NCI-H1105 treated with DMSO at 0.1 percent for 48 hours (cell line): ENCODE data around the gene FZD1.

Experiments used
- DNase-seq: peaks from one replicate; lab custom pipeline; 2025; lab: John Stamatoyannopoulos, UW

The FZD1 gene

DNA sequence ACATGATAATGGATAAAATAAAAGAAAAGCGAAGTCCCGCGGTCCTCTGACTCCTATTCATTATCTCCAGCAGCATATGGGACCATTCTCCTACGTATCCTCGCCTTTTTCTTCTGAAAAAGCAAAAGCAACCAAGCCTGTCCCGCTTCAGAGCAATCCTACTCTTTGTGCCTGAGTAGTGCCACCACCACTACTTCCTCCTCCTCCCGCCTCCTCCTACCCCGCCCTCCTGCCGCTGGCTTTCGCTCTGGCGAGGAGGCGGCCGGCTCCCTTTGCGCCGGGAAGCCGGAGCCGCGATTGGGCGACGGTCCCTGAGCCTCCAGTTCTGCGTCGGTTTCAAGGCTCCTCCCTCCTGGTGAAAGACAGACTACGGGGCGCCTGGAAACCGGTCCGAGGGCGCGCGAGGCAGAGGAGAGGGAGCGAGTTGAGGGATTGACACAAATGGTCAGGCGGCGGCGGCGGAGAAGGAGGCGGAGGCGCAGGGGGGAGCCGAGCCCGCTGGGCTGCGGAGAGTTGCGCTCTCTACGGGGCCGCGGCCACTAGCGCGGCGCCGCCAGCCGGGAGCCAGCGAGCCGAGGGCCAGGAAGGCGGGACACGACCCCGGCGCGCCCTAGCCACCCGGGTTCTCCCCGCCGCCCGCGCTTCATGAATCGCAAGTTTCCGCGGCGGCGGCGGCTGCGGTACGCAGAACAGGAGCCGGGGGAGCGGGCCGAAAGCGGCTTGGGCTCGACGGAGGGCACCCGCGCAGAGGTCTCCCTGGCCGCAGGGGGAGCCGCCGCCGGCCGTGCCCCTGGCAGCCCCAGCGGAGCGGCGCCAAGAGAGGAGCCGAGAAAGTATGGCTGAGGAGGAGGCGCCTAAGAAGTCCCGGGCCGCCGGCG lies at the start of gene FZD1:
Gene FZD1 (plus strand): TSS at position 388 of the 878 bp plus-strand sequence. CDS start 448 bp downstream, at position 836.
- DNase-seq = peak; percentile 98

DNA sequence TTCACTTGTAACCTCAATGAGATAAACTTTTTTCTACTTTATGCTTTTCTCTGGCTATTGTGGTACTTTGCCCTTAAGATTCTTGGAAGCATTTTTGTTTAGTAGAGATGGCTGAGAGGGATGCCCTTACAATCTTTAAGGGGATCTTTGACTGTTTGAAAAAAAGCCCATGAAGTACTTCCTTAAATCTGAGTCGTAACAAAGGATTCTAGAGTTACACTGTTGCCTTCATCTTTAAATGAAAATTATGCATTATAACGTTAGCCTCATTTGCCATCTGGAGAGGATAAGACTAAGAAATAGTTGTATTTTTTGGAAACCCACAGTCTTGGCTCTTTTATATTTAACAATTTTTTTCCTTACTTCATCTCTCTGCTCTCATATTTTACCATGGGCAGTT lies 37.8 kb upstream of the FZD1 start:
- no peak for DNase-seq

DNA sequence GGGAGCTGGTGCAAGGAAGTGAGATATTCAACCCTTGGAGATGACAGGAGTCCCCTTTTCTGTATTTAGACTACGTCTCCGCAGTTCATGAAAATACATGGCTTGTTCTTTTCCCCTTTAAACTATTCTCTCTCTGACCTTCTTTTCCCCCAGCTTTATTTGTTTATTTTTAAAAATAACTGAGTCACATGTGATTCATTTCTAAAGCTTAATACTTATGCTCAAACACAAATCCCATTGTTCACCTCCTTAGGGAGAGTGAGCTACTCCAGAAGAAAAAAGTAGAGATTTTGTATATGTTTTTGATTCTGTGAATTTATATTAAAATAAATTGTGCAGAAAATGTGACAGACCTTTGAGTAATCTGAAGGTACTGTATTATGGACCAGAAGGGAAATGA lies 35.9 kb upstream of the FZD1 start:
- no peak for DNase-seq

DNA sequence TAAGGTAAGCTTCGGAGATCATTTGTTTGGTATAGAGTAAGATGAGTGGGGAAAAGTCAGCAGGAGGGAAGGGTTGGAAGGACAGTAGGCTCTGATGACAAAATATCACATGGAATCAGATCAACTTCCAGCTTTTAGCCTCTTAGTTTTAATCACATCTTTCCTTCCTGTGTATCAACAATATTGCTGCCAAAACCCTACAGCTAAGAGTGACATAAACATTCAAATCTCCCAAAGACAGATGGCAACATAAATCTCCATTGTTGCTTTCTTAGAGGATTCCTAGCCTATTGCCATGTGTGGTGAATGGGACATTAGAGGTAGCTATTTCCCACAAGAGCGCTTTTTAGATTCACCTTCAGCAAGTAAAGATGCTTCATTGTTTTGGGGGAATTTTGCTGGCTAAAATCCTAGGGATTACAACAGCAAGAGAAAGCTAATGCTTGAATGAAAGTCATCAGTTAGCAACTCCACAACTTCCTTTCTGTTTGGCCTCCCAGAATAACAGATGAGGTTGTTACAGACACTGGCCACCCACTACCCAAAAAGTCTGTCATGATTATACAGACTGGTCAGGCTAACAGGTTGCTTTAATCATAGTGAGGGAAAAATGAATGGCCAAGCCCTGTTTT lies 35.2 kb upstream of the FZD1 start:
- no peak for DNase-seq

DNA sequence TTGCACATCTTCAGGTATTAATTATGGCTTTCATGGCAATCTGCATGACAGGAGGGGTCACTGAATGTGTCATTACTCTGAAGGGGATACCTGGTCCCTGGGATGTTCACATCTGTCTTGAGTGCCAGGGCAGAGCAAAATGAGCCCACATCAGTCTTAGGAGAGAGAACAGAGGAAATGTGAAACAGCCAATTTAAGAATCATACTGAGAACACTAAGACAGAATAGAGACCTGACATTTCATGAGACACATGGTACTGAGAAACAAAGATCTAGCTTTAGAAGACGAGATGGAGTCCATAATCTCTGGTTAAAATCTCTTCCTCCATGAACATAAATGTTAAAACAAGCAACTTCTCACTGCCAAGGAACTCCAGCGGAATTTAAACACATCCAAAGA lies 34.1 kb upstream of the FZD1 start:
- no peak for DNase-seq

DNA sequence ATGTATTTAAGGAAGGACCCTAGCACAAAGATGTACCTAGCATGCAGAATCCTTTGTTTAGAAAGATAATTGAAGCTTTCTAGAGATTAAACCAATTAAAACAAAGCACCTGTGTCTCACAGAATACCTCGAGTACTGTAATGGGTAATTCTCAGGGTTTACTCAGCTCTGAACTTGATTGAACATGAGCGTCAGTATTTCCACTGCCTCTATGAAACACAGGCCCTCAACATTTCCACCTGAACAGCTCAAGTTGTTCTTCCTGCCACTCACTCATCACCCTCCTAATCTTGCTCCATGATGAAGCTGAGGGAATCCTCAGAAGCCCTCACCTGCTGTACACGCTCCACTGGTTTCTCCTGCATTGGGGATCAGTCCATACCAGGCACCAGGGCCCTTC lies 33.7 kb upstream of the FZD1 start:
- no peak for DNase-seq

DNA sequence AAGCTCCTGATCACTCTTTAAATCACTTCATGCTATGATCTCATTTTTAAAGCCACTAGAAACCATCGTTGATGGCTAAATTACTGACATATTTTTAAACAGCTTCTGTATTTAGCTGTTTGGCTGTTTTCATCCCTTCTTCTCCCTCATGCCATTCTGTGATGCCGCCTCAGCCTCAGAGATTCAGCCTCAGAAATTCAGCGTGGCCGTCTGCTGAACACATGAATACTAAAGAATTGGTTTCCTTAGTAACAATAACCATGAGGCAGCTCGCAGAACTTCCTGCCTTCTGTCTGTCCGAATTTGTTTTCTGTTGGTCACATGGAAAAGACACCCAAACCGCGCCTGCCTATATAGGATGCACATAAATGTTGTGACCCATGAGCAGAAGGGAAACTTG lies 31.0 kb upstream of the FZD1 start:
- no peak for DNase-seq

DNA sequence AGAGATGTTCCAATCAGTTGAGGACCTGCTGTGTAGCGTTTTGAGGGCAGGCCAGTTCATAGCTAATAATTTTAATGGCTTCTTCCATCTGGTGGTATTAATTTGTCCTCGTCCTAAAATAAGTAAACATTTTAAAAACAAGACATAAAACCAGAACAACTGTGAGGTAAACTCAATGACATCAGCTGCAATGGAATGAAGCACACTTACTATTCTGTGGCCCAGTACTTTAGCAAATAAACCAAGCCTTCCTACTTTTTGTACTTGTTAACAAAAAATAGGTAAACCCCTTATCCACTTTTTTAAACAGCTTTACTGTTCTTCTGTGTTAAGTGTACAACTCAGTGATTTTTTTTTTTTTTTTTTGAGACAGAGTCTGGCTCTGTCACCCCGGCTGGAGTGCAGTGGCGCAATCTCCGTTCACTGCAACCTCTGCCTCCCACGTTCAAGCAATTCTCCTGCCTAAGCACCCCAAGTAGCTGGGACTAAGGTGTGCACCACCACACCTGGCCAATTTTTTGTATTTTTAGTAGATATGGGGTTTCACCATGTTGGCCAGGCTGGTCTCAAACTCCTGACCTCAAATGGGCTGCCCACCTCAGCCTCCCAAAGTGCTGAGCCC lies 28.9 kb upstream of the FZD1 start:
- no peak for DNase-seq

DNA sequence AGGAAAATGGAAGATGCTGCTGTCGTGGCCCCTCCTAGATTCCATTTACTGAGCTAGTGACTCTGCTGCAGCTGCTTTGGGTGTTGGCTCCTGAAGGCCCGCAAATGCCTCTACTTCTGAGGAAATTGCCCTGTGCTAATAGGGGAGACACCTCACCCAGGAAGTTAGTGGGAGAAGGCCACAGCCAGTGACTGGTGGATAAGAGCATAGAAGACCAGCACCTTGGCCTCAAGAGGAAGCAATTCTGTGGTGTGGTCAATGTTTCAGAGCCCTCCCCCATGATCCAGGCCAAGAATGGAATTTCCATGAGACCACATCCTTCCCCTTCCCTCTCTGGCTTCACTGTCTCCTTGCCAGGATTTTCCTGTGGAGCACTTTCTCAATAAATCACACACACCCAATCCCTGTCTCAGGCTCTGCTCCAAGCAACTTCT lies 25.0 kb upstream of the FZD1 start:
- no peak for DNase-seq

DNA sequence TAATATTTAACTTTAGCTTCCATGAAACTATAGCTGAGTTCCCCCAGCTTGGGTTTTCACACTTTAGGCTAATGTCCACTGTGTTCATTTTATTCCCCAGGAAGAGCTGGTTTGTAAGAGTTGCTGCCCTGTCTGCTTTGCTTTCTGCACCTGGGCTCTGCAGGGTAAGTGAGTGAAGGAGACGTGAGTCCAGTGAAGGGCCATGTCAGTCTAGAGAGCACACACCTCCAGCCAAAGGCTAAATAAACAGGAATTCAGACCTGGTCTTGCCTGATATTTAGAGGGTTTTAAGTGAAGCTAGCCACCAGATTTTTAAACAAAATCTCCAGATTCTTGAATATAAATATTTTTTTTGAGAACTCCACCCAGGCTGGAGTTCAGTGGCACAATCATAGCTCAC lies 24.5 kb upstream of the FZD1 start:
- no peak for DNase-seq

DNA sequence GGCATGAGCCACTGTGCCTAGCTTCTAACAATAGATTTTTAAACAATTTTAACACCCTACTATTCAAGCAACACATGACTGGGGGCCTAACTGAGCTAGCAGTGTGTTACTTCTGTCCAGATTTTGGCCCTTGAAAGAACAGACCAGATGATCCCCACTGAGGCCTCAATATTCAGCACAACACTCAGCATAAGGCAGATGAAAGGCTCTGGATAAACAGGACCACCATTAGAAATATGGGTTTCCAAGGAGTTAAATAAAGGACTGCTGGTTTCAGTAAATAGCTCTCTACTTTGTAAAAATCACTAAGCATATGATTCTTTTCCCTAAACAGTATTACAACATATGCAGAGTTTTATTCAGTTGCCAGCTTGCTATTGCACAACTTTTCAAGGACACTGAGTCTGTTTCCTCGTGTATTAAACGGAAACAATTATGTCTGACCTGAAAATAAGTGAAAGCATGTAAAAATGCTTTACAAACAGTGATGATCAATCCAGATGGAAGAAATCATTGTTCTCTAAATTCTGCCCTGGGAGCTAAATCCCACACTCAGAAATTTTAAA lies 23.8 kb upstream of the FZD1 start:
- no peak for DNase-seq

DNA sequence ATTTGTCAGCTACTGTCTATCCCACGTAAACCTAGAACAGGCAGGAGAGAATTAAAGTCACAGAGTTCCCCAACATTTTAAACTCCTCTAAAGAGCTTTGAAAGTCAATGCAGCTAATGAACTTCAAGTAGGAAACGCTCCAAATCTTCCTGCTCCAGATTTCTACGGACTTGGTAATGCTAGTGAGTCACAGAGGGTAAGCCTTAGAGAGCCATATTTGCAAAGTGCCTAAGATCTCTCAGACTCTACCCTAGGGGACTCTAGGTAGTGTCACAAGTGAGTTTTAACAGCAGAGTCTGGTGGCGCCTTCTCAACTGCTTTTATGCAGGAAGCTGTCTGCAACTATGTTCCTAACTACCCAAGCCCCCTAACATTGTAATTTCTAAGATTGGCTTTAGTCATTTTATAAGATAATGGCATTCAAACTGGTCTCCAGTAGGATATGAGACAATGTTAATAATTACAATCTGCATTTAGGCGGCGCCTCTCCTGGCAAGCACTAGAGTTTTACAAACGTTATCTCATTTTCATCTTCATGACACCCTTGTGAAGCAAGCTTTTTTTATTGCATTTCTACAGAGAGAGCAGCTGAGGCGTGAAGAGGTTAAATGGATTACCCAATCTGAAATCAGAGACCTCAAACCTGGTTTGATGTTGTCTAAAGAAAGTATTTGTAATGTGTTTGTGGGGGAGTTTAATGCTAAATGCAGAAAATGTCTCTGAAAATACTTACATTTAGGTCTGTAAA lies 22.0 kb upstream of the FZD1 start:
- DNase-seq = no peak

DNA sequence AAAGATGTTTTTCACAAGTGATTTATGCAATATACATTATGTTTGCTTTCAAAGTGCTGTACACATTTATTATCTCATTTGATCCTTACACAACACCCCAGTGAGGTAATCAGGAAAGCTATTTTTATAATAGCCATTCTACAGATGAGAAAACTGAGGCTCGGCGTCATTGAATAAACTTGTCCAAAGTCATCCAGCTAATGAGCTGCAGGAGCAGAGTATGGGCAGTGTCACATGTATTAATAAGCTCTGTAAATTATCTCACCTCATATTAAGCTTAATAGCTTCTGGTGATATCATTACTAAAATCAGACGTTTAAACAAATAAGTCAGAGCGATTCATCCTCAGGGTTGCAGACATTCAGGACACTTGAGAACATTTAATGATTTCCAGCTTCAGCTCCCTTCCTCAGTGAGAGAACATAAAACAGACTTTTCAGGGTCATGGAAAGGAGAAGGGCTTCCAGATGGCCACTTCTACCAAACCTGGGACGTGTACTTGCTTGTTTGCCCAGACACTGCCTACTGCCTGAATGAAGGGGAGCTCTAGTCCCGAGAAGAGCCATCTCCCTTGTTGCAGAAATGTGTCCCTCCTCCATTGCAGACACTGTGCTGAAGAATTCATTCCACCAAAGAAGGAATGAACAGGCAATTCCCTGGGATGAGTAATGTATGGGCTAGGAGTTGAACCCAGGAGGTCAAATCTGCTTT lies 20.5 kb upstream of the FZD1 start:
- no peak for DNase-seq

DNA sequence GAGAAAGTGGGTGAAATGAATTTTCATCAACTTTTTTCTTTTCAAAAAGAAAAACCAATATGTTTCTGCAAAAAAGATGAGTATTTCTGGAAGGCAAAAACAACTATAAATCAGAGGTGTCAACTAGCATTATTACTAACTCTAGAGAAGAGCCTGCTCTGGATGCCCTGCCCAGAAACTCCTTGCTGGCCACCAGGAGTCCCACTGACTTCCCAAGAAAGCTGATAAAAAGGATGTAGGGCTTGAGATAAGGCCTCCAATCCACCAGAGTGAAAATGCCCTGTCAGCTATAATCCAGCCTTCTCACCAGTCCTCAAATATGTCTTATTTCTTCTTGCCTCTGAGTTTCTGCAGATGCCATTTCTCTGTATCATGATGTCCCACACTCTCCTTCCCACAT lies 16.7 kb upstream of the FZD1 start:
- no peak for DNase-seq

DNA sequence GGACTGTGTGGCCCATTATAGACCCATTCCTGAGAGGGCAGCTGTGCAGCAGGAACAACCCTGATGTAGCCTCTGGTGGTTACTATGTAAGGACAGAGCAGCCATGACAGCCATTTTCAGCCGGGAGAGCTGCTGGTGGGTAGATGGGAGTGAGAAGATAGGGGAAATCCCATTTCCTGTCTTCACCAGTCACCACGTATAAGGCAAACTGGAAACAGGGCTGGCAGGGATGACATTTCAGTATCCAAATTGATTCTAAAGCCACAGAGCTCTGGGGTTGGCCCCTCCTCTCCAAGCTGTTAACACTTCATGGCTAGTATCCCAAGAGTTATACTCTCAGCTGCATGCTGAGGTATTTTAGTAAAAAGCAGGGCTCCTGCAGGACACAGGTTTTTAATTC lies 15.2 kb upstream of the FZD1 start:
- no peak for DNase-seq

DNA sequence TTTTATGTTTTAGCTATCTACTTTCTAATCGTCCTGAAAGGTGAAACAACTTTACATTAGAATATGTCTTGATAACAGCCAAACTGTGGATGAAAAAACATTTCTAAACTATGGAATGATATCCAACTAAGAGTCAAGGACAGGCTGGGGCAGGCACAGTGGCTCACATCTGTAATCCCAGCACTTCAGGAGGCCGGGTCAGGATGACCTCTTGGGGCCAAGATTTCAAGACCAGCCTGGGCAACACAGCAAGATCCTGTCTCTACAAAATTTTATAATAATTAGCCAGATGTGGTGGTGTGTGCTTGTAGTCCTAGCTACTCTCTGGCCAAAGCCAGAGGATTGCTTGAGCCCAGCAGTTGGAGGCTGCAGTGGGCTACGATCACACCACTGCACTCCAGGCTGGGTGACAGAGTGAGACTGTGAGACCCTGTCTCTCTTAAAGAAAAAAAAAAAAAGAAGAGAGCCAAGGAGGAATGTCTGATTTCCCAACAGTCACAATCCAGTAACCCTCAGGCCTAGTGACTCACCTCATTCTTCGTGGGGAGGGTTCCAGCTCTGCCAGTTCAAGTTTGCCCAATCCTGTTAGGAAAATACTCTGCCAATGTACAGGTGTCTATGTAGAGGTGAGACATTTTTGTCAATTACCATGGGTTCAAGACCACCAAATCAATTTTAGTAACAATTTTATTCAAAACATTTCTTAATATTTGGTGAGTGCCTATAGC lies 14.6 kb upstream of the FZD1 start:
- DNase-seq = no peak

DNA sequence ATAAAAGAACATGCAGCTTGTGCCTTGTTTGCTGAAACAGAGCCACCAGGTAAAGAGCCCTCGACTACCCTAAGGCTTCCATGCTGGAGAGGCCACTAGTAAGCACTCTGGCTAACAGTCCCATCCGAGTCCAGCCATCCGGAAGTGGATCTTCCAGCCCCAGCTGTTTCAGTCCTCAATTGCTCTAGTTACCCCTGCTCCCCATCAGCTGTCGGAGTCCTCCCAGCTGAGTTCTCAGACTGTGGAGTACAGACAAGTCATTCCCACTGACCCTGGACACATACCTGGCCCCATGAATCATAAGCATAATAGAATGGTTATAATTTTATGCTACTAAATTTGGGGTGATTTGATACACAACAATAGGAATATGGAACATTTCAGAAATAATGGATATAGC lies 13.5 kb upstream of the FZD1 start:
- no peak for DNase-seq

DNA sequence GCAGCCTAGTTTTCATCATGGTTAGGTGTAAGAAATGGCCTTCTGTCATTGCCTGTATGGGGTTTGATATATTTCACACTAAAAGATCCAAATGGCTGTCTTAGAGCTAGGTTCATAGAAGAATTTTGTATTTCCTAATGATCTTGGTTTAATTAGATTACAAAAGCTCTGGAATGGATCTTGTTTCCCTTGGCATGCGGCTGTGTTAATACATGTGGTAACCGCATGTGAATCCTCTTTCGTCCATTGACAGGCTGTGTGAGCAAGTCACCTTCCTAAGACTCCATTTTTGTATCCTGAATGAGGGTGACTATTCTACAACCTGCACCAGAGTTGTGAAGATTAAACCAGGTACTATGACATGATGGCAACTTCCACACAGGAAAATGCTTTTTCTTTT lies 12.4 kb upstream of the FZD1 start:
- no peak for DNase-seq

DNA sequence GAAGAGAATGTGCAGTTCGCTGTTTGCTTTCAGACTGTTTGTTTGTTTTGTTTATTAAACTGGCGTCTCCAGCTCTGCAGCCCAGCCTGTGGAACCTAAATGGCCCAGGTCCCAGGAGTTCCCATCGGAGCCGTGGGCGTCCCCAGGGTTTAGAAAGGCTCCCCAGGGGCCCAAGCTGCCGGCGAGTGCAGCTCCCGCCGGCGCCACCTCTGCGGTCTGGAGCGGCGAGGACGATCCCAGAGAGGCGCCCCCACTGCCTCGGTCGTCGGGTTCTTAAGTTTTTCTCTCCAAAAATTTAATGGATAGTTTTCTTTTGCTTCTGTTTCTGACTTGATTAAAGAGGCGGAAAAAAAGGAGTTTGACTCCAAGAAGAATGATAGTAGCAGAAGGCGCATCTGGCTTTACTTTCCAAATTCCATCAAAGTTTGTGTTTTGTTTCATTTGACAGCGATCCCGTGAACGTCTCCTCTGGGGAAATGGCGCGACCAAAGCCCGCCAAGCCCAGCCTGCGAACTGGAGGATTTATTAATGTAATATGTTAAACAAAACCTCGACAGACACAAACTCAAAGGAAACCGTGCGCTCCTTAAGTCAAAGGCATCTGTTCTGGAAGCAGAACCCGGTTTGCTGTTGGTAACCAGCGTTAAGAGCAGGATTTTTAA lies 718 bp upstream of the FZD1 start:
- peak; percentile 65 for DNase-seq
